ENCODE data around the gene CYP26C1. TPM values are rescaled to one million over a fixed set of nuclear protein-coding genes. Genes with fewer than 3 reads are reported as not detected.

Gene CYP26C1
- total RNA-seq, 4 donors from 2014 or later = not detected

- DNase-seq = no peak
- TF ChIP-seq EP300 (IDR thresholded peaks at IDR 0.05; ENCODE audit: low read depth) (no peak), POLR2A (IDR thresholded peaks at IDR 0.05) (no peak), CTCF (IDR thresholded peaks at IDR 0.05) (no peak), POLR2AphosphoS5 (IDR thresholded peaks at IDR 0.05) (no peak)
- WGBS, 2 donors (ENCODE audit: low coverage in 1 of 2) = 50 to 59% methylated on average over 2 of the region's 2 CpGs
- Histone ChIP-seq H3K27me3 (no peaks in the 10 kb centered on the region), H3K4me3 (no peak overlapping the region), H3K27ac (no peak overlapping the region), H3K4me1 (no peaks in the 10 kb centered on the region), H3K36me3 (no peaks in the 10 kb centered on the region), H3K9me3 (no peaks in the 10 kb centered on the region)
- intact Hi-C loops (cut with DNase I; ENCODE audit: low total_unique reads) (no loop called here), in situ Hi-C loops (cut with MboI; ENCODE audit: low pct_ligation_motif_present in 1 of 4, low pct_unique_long_range_greater_than_20kb in 1 of 4, low sequenced_read_pairs in 3 of 4) (loop anchor here in 3 of 4 donors (5.0 to 25.0 kb wide), 2 partner anchors 174 to 179 kb away; no protein-coding TSS in a partner anchor)
These were observed 52.4 kb downstream of the CYP26C1 start for GRCh38 chr10:93113042-93113441.

GRCh38 chr10:93115661-93116383 lies 55.2 kb downstream of the CYP26C1 start:
- intact Hi-C loops (cut with DNase I; ENCODE audit: low total_unique reads) = no loop called here
- H3K4me3 ChIP-seq = no peak overlapping the region
- H3K27ac ChIP-seq = no peak overlapping the region
- no peaks in the 10 kb centered on the region for H3K9me3 ChIP-seq
- 66 to 74% methylated on average over 3 to 4 of the region's 4 CpGs for WGBS, 2 donors (ENCODE audit: low coverage in 1 of 2)
- peak; percentile 75 for DNase-seq
- peak; percentile 34 to 52 (median 48) for TF ChIP-seq CTCF (IDR thresholded peaks at IDR 0.05)
- no peak for TF ChIP-seq POLR2AphosphoS5 (IDR thresholded peaks at IDR 0.05)
- no peak for TF ChIP-seq POLR2A (IDR thresholded peaks at IDR 0.05)
- in situ Hi-C loops (cut with MboI; ENCODE audit: low pct_ligation_motif_present in 1 of 4, low pct_unique_long_range_greater_than_20kb in 1 of 4, low sequenced_read_pairs in 3 of 4) = loop anchor here in 2 of 4 donors (25.0 kb wide), 1 partner anchor 171 kb away; no protein-coding TSS in a partner anchor
- H3K36me3 ChIP-seq = no peaks in the 10 kb centered on the region
- H3K27me3 ChIP-seq = no peaks in the 10 kb centered on the region
- H3K4me1 ChIP-seq = no peaks in the 10 kb centered on the region

Other genes with a start within 250 kb of the CYP26C1 start
- 10 to 100 TPM in 3 of 4 donors, 1 to 10 TPM in 1; 1.9 to 13.1 (median 11.6) TPM for gene EXOC6, start 212.3 kb upstream of the CYP26C1 start, total RNA-seq
- gene CYP26A1, start 13.1 kb downstream of the CYP26C1 start, total RNA-seq = not detected